ELR (cell line): Measurements from ENCODE around the gene ZG16.

Experiments used
- DNase-seq: peaks from one replicate; pipeline ENCODE4 v3.0.0-alpha.2; 2015; ENCODE audit warnings: low read depth

The ZG16 gene

DNA sequence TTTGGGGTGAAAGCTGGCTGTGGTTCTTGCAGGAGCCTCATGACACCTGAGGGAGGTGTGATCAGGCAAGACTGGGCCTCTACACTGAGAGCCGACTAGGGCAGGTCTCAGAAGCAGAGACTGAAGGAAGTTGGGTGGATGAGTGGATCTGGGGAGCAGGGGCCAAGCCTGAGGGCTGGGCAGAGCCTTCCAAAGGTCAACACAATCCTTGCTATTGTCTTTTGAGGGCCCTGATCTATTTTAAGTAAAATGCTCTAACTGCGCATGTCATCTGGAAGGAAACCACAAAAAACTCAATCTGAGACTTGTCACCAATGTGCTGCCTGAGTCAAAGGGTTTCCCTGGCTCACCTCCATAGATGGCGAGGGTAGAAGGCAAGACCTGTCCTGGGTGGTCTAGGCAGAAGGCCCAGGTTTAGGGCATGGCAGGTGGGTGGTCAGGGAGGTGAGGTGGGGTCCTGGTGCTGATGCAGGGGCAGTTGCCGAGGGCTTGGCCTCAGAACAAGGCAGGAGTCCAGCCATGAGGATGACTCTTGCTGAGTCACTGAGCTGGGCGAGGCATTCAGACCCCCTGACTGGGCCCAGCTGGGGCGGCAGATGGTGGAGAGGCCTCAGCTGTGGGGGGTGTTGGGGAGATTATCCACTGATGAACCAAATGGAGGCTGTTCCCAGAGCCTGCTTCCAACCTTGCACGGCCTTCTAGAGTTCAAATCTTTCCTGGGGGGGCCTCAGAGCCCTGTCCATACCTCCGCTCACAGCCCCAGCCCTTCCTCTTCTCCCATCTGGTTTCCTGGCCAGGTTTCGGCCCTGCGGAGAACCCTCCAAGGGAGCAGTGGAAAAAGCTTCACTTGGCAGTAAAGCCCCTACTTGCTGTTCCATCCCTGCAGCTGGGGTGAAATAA, 47.3 kb downstream of the ZG16 start:
- peak; percentile 93 for DNase-seq

DNA sequence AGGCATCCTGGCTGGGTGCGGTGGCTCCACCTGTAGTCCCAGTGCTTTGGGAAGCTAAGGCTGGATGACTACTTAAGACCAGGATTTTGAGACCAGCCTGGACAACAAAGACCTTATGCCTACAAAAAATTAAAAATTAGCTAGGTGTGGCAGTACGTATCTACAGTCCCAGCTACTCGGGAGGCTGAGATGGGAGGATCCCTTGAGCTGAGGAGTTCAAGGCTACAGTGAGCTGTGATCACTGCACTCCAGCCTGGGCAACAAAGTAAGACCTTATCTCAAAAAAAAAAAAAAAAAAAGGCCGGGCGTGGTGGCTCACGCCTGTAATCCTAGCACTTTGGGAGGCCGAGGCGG, 48.3 kb downstream of the ZG16 start:
- no peak for DNase-seq

DNA sequence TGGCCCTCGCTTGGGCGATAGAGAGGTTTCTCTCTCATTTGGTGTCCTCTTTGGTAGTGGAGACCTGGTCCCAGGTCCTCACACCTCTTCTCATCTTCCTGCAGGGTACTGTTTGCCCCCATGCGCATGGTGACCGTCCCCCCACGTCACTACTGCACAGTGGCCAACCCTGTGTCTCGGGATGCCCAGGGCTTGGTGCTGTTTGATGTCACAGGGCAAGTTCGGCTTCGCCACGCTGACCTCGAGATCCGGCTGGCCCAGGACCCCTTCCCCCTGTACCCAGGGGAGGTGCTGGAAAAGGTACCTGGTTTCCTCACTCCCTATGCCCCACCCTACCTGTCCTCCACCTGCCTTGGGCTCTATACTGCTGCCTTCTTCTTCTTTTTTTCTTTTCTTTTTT, 52.7 kb downstream of the ZG16 start:
- no peak for DNase-seq

DNA sequence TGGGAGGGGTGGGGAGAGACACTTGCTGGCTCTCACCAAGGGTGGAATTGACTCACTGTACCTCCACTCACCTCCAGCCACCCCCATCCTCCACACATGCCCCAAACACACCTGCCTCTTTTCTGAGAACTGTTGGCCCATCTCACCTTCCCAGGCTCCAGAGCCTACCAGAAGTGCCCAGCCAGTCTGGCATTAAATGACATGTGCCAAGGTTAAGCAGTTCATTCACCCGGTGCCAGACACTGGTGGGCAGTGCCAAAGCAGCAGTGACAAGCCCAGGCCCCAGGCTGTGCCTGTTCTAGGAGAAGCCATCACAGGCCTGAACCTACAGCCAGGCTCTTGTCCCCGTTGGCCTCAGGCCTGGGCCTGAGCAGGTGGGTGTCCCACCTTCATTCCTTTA, 53.4 kb downstream of the ZG16 start:
- no peak for DNase-seq
